ENCODE measurements around the gene TPM1. TPM values are rescaled to one million over a fixed set of nuclear protein-coding genes. Genes with fewer than 3 reads are reported as not detected.
A peak's percentile ranks its signal among the peaks of the same experiment; 100 is the strongest.

TPM1 gene
- total and polyA plus RNA-seq, 9 of the 15 experiments (the other 6 are each of a cell fraction or from before 2014, with no cell fraction given), result 8.1 to 53.9 (median 43.1) TPM

DNA sequence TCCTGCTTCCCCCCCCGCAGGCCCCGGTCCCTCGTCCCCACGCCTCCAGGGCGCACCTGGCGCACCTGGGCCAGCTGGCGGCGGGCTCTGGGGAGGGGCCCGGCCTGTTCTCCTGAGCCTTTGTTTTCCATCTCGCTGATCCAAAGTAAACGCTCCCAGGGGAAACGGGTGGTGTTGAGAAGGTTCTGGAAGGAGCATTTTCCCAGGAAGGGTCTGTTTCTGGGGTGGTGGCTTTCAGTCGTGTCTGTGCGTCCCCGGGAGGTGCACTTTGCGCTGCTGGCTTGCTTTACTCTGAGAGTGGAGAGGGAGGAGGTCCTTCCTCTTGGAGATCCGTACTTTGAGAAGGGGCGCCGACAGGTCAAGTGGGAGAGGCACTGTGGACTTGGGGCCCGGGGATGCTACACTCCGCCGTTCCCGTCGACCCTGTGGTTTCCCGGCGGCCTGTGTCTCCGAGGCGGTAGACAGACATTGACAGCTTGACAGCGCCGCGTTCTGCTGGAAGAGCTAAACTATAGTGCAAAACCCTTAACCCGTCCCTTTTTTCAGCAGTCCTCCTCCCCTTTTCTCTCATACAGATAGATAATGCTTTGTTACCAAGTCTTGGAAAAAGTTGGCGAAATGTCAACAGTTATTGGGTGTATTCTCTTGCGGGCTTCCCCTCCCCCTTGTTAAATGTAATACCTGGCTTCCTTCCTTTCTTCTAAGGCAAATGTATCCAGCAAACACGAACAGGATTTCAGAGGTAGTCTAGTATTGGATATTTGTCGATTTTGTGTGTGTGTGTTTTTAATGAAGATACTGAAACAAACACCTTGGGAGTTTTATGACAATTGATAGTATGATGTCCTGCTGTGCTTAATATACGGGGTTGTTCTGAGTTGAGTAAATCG lies 6.5 kb downstream of the TPM1 start (continued):
- TF ChIP-seq ZBTB40 (IDR thresholded peaks at IDR 0.05), result 0 out of 2 replicates have a peak, but pooled peaks have one; percentile 25
- TF ChIP-seq ZBTB40 (CRISPR knock-in tag; IDR thresholded peaks at IDR 0.05), result no peak
- TF ChIP-seq NFRKB (IDR thresholded peaks at IDR 0.05; ENCODE audit: low read depth), result no peak
- TF ChIP-seq SREBF1 (IDR thresholded peaks at IDR 0.05; ENCODE audit: borderline replicate concordance, low read depth, low read length), result no peak
- TF ChIP-seq BRCA1 (IDR thresholded peaks at IDR 0.05), result no peak
- no peak for TF ChIP-seq BRCA1 (CRISPR knock-in tag; IDR thresholded peaks at IDR 0.05)
- TF ChIP-seq NONO (IDR thresholded peaks at IDR 0.05; ENCODE audit: low read depth in 2 of 2, low read length in 1 of 2), result no peak
- no peak for TF ChIP-seq JUN (IDR thresholded peaks at IDR 0.05; ENCODE audit: borderline replicate concordance, low read depth, low read length)
- TF ChIP-seq JUN (CRISPR knock-in tag; IDR thresholded peaks at IDR 0.05; ENCODE audit: borderline replicate concordance), result no peak
- TF ChIP-seq ZNF785 (CRISPR knock-in tag; IDR thresholded peaks at IDR 0.05), result no peak
- TF ChIP-seq ZNF561 (CRISPR knock-in tag; conservative IDR thresholded peaks at IDR 0.05), result no peak
- TF ChIP-seq, protein P1, sequence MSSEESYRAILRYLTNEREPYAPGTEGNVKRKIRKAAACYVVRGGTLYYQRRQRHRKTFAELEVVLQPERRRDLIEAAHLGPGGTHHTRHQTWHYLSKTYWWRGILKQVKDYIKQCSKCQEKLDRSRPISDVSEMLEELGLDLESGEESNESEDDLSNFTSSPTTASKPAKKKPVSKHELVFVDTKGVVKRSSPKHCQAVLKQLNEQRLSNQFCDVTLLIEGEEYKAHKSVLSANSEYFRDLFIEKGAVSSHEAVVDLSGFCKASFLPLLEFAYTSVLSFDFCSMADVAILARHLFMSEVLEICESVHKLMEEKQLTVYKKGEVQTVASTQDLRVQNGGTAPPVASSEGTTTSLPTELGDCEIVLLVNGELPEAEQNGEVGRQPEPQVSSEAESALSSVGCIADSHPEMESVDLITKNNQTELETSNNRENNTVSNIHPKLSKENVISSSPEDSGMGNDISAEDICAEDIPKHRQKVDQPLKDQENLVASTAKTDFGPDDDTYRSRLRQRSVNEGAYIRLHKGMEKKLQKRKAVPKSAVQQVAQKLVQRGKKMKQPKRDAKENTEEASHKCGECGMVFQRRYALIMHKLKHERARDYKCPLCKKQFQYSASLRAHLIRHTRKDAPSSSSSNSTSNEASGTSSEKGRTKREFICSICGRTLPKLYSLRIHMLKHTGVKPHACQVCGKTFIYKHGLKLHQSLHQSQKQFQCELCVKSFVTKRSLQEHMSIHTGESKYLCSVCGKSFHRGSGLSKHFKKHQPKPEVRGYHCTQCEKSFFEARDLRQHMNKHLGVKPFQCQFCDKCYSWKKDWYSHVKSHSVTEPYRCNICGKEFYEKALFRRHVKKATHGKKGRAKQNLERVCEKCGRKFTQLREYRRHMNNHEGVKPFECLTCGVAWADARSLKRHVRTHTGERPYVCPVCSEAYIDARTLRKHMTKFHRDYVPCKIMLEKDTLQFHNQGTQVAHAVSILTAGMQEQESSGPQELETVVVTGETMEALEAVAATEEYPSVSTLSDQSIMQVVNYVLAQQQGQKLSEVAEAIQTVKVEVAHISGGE (CRISPR knock-in tag; IDR thresholded peaks at IDR 0.05), result no peak
- TF ChIP-seq HDAC1 (IDR thresholded peaks at IDR 0.05), result no peak
- no peak; the same call in 1 of the 2 replicates for TF ChIP-seq ZFX (CRISPR knock-in tag; IDR thresholded peaks at IDR 0.05)
- no peak for TF ChIP-seq SIRT6 (IDR thresholded peaks at IDR 0.05; ENCODE audit: low read depth, low read length)
